Heart right ventricle (tissue), 16 donors: ENCODE results near the gene AMFR. TPM values are rescaled to one million over a fixed set of nuclear protein-coding genes. Genes with fewer than 3 reads are reported as not detected.

Experiments
- ATAC-seq, 8 donors: fragments of 200-7000 bp; cut with Tn5 transposase; one replicate each; pipeline ENCODE4 v1.9.1; 2020; ENCODE audit warnings: mild to moderate bottlenecking in 8 of 8, moderate library complexity in 8 of 8, moderate number of reproducible peaks in 1 of 8
- DNase-seq, 2 donors: peaks; one replicate each; pipeline ENCODE4 v3.0.0-alpha.2; 2020
- H3K27ac ChIP-seq, 10 donors: fragments of 200-600 bp; sonication (generic) in 2 of 10; one replicate each; pipeline versions ENCODE4 v1.5.0 to v1.8.0; 2020 to 2022; ENCODE audit warnings: mild to moderate bottlenecking in 3 of 10
- H3K27me3 ChIP-seq, 7 donors: fragments of 200-600 bp; one replicate each; pipeline ENCODE4 v1.8.0; 2021 to 2022; ENCODE audit warnings: mild to moderate bottlenecking in 2 of 7
- H3K36me3 ChIP-seq, 9 donors: fragments of 200-600 bp; sonication (generic) in 1 of 9; one replicate each; pipeline versions ENCODE4 v1.5.0 to v1.8.0; 2020 to 2022; ENCODE audit warnings: mild to moderate bottlenecking in 2 of 9
- H3K4me1 ChIP-seq, 9 donors: fragments of 200-600 bp; sonication (generic) in 1 of 9; one replicate each; pipeline versions ENCODE4 v1.5.0 to v1.8.0; 2020 to 2022; ENCODE audit warnings: mild to moderate bottlenecking in 4 of 9
- H3K4me3 ChIP-seq, 10 donors: fragments of 200-600 bp; sonication (generic) in 2 of 10; one replicate each; pipeline versions ENCODE4 v1.5.0 to v1.8.0; 2020 to 2022; ENCODE audit warnings: mild to moderate bottlenecking in 7 of 10, moderate library complexity in 2 of 10
- H3K9me3 ChIP-seq, 11 donors: fragments of 200-600 bp in 10 of 11; sonication (generic) in 2 of 11; one replicate each; pipeline versions ENCODE4 v1.5.0 to v1.8.0; 2013 to 2022; ENCODE audit warnings: mild to moderate bottlenecking in 2 of 11, control low read depth in 1 of 11, moderate library complexity in 1 of 11
- WGBS, 2 donors: extraction: QIAGEN DNeasy Blood & Tissue Kit; methylation state at CpG; one replicate each; pipeline ENCODE4 v1.1.7; 2013; ENCODE audit warnings: inconsistent platforms in 1 of 2; 5-methylcytosine and 5-hydroxymethylcytosine counted together
- intact Hi-C, 10 donors: fragments of 100-400 bp; cut with DNase I; formaldehyde crosslinking; loops; one replicate each; pipeline versions ENCODE4 v1.11.1 to v1.14.2; 2022
- polyA plus RNA-seq, 2 donors: library from polyadenylated mRNA; stranded (reverse); fragments of 200-250 nt; gene quantifications; one replicate each; pipeline ENCODE4 v1.2.3, GENCODE V29; 2013
- total RNA-seq, 10 donors: library from RNA; stranded (reverse); fragmentation: NEBNext Ultra II Directional in 3 of 10; extraction: Animal tissue kit (Norgen Biotek cat#: 25700) in 3 of 10; gene quantifications; one replicate each; pipeline versions ENCODE4 v1.2.1 to v1.2.4, GENCODE V29; 2021 to 2023
- TF ChIP-seq, protein P1 (sequence below), 9 donors: fragments of 200-600 bp; sonication (generic) in 2 of 9; IDR thresholded peaks; one replicate each; pipeline versions ENCODE4 v1.5.0 to v1.8.0; 2021 to 2022; ENCODE audit warnings: antibody characterized with exemption in 9 of 9, mild to moderate bottlenecking in 5 of 9, moderate library complexity in 1 of 9
- donor health status: Arrhythmogenic right ventricular cardiomyopathy.
- donor health status: ischemic (EF 13 %, LVEDD 7.1; RV severe dilation, severe dysfunction).
- donor health status: healthy with polysubstance abuse.
- donor health status: DM: no; HTN: yes; CAD: no.
- donor health status: DM: no; HTN: no; CAD: no.
- donor health status: ischemic (EF 25% LVEDD 6.9; RV normal size, moderate dysfunction).
- donor health status: ischemic (EF 25% LVEDD 5.7; RV mildly dilated, moderate dysfunction).
- donor health status: healthy.
- donor health status: DM: yes; HTN: yes; CAD: no.
- donor health status: Ischemic cardiomyopathy.
- donor health status: ischemic (EF 35%, LVEDD 5.7; RV mildly dilated, moderate dysfunction).
- donor health status: nonischemic (EF 11% LVEDD 7.7; RV severe dilation, severe dysfunction).
- donor health status: DM: yes; HTN: yes; CAD: no.
- donor health status: PGD.
- donor health status: ischemic (EF 29% LVEDD 5.4; RV normal size, mild dysfunction).
- donor health status: nonischemic (EF 23%, LVEDD 6.1; RV moderate dilation, normal function).

Gene AMFR
- total and polyA plus RNA-seq, 12 donors, result 18.1 to 87.9 (median 65.9) TPM

DNA sequence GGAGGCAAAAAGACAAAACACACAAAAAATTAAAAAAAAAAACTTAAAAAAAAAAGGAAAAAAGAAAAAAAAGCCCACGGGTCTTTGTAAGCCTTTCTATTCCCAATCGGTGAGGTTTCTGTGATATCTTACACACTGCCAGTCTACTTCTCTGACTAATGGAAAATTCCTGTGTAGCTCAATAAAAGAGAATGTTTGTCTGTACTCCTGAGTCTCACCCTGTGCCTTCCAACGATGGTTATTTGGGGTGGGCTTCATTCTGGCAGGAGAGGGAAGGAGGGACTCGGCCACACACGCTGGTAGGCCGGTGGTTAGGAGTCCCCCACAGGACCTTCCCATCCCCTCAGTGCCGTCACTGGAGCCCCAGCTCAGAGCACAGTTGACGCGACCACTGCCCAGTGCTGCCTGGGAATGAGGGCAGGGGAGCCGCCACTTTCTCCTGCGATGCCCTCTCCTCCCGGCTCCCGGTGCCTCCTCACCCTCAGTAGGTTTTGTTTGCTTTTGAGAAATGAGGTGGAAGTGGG is 68.0 kb downstream of the AMFR start:
- TF ChIP-seq, protein P1, sequence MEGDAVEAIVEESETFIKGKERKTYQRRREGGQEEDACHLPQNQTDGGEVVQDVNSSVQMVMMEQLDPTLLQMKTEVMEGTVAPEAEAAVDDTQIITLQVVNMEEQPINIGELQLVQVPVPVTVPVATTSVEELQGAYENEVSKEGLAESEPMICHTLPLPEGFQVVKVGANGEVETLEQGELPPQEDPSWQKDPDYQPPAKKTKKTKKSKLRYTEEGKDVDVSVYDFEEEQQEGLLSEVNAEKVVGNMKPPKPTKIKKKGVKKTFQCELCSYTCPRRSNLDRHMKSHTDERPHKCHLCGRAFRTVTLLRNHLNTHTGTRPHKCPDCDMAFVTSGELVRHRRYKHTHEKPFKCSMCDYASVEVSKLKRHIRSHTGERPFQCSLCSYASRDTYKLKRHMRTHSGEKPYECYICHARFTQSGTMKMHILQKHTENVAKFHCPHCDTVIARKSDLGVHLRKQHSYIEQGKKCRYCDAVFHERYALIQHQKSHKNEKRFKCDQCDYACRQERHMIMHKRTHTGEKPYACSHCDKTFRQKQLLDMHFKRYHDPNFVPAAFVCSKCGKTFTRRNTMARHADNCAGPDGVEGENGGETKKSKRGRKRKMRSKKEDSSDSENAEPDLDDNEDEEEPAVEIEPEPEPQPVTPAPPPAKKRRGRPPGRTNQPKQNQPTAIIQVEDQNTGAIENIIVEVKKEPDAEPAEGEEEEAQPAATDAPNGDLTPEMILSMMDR (IDR thresholded peaks at IDR 0.05), result no peak
- peak overlapping the region in 8 of 10 donors; percentile 38 to 74 (median 60) for H3K27ac ChIP-seq
- peak overlapping the region in 7 of 10 donors; percentile 35 to 57 (median 50) for H3K4me3 ChIP-seq
- no peak for DNase-seq
- intact Hi-C loops, result no loop called here
- peaks cover 0 to 22% (median 13%) of the 10 kb centered on the region in 9 donors for H3K4me1 ChIP-seq
- H3K36me3 ChIP-seq, result peaks cover 0 to 23% (median 5%) of the 10 kb centered on the region in 9 donors
- H3K9me3 ChIP-seq, result no peaks in the 10 kb centered on the region
- ATAC-seq, result peak in 7 of 8 donors; percentile 11 to 43 (median 28)
- H3K27me3 ChIP-seq, result no peaks in the 10 kb centered on the region
- 60 to 62% methylated on average over 13 of the region's 13 CpGs for whole genome bisulfite sequencing, 2 donors

DNA sequence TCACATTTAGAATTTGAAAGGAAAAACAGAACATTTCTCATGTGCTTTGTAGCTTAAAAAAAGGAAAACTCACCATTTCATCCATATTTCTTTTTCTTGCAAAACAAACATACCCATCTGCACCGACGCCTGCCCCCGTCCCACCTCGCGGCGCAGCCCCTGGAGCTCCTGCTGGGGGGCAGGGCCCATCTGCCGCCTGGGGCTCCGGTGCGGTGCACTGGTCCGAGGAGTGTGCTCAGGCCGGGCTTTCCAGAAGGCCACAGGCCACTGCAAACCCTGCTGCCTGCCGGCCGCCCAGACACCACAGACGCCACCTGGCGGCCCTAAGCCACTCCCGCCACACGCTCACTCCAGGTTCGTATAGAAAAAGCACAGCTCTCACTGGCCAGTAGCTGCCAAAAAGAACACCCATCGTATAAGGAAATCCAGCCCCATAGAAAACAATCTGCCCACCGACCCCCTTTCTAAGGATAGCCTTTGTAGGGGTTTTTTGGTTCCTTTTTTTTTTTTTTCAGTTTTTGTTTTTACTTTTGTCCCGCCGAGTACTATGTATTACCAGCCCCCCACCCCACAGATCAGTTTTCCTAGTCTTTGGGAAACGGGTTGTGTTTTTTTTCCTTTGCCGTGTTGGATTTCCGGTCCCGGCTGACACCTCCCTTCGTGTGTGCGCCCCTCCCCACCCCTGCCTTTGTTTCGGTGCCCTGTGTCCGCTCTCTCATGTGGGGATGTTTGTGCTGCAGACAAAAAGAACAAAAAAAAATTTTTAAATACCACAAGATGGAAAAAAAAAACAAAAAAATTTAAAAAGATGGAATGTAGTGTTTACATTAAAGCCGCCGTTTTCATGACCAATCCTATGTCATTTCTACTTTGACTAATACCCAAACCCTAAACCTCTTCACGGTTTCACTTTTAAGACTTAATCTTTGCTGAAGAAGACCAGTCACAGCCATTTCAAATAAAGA is 68.8 kb downstream of the AMFR start:
- intact Hi-C loops, result no loop called here
- WGBS, 2 donors, result 5 to 6% methylated on average over 33 of the region's 33 CpGs
- Histone ChIP-seq H3K4me3 (peak overlapping the region in 9 of 10 donors; percentile 20 to 57 (median 50)), H3K27ac (peak overlapping the region; percentile 13 to 74 (median 56)), H3K36me3 (peaks cover 0 to 16% (median 0%) of the 10 kb centered on the region in 9 donors), H3K4me1 (peaks cover 0 to 22% (median 13%) of the 10 kb centered on the region in 9 donors), H3K27me3 (no peaks in the 10 kb centered on the region), H3K9me3 (no peaks in the 10 kb centered on the region)
- ATAC-seq, result peak; percentile 91 to 97 (median 94)
- peak; percentile 77 to 82 for DNase-seq
- TF ChIP-seq, protein P1 (IDR thresholded peaks at IDR 0.05), result peak; percentile 72 to 96 (median 85)

DNA sequence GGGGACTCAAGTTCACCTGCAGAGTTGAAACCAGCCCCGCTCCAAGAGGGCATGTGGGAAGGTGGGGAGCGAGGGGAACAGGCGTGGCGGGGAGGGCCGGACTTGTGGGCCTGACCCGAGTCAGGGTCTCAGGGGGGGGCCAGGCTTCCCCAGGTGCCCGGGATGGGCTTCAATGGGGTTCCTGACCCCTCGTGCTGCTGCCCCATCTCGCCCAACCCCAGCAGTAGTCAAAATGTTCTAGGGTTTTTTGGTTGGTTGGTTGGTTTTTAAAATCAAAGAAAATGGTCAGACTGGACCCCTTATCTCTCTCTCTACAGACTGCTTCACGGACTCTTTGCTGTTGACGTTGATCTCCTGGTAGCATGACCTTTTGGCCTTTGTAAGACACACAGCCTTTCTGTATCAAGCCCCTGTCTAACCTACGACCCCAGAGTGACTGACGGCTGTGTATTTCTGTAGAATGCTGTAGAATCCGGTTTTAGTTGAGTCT is 69.5 kb downstream of the AMFR start:
- Histone ChIP-seq H3K9me3 (no peaks in the 10 kb centered on the region), H3K4me3 (peak overlapping the region in 8 of 10 donors; percentile 28 to 57 (median 50)), H3K27me3 (no peaks in the 10 kb centered on the region), H3K36me3 (peaks cover 0 to 9% (median 0%) of the 10 kb centered on the region in 9 donors), H3K27ac (peak overlapping the region in 7 of 10 donors; percentile 15 to 74 (median 64)), H3K4me1 (peaks cover 0 to 22% (median 13%) of the 10 kb centered on the region in 9 donors)
- ATAC-seq (no peak), DNase-seq (no peak)
- TF ChIP-seq, protein P1 (IDR thresholded peaks at IDR 0.05), result no peak
- intact Hi-C loops, result no loop called here
- 71 to 77% methylated on average over 14 of the region's 14 CpGs for WGBS, 2 donors

DNA sequence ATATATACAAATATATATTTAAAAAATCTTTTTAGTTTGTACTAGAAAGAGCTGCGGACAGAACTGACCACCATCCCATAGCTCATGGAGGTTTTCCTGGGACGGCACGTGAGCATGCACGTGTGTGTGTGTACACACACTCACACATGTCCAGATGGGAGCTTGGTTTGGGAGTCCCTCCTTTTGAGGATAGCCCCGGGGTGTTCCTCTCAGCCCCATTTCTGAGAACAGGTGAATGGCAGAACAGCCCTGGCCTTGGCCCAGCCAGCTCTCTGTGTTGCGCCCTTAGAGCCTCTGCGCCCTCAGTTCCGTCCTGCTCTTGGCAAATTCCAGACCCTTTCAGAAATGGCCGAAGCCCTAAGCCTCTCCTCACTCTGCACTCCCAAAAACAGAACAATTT is 70.1 kb downstream of the AMFR start:
- no peaks in the 10 kb centered on the region for H3K9me3 ChIP-seq
- TF ChIP-seq, protein P1 (IDR thresholded peaks at IDR 0.05), result no peak
- intact Hi-C loops, result no loop called here
- DNase-seq, result no peak
- WGBS, 2 donors, result 95 to 97% methylated on average over 9 of the region's 9 CpGs
- H3K36me3 ChIP-seq, result peaks cover 0 to 4% (median 0%) of the 10 kb centered on the region in 9 donors
- no peak overlapping the region for H3K4me3 ChIP-seq
- peaks cover 0 to 22% (median 13%) of the 10 kb centered on the region in 9 donors for H3K4me1 ChIP-seq
- no peaks in the 10 kb centered on the region for H3K27me3 ChIP-seq
- no peak for ATAC-seq
- no peak overlapping the region for H3K27ac ChIP-seq
